Endothelial cell (in vitro differentiated cells): ENCODE results near the gene ANAPC16. TPM values are rescaled to one million over a fixed set of nuclear protein-coding genes. Genes with fewer than 3 reads are reported as not detected.

Experiments
- DNase-seq: peaks from one replicate; pipeline ENCODE4 v3.0.0; 2021; ENCODE audit warnings: low spot score
- H3K27ac Mint-ChIP-seq: one replicate; pipeline ENCODE4 v1.8.0; 2021; ENCODE audit warnings: mixed read lengths, inconsistent platforms; ENCODE audit not compliant: unreplicated experiment
- H3K27me3 Mint-ChIP-seq: one replicate; pipeline ENCODE4 v1.8.0; 2021; ENCODE audit warnings: mild to moderate bottlenecking, moderate library complexity, mixed read lengths, inconsistent platforms; ENCODE audit not compliant: unreplicated experiment
- H3K36me3 Mint-ChIP-seq: one replicate; pipeline ENCODE4 v1.8.0; 2021; ENCODE audit warnings: mild to moderate bottlenecking, low read depth, mixed read lengths, inconsistent platforms; ENCODE audit not compliant: unreplicated experiment
- H3K4me1 Mint-ChIP-seq: one replicate; pipeline ENCODE4 v1.8.0; 2021; ENCODE audit warnings: mild to moderate bottlenecking, mixed read lengths, inconsistent platforms; ENCODE audit not compliant: unreplicated experiment
- H3K4me3 Mint-ChIP-seq: one replicate; pipeline ENCODE4 v1.8.0; 2021; ENCODE audit warnings: mild to moderate bottlenecking, mixed read lengths, inconsistent platforms; ENCODE audit not compliant: unreplicated experiment
- H3K9me3 Mint-ChIP-seq: one replicate; pipeline ENCODE4 v1.8.0; 2021; ENCODE audit warnings: mixed read lengths, inconsistent platforms; ENCODE audit not compliant: unreplicated experiment
- CTCF ChIP-seq: fragments of 200-600 bp; sonication (generic); IDR thresholded peaks from one replicate; pipeline ENCODE4 v1.5.0; 2021; ENCODE audit warnings: antibody characterized with exemption; ENCODE audit not compliant: unreplicated experiment
- total RNA-seq: library from RNA; stranded (reverse); fragmentation: NEBNext Ultra II Directional; extraction: Animal tissue kit (Norgen Biotek cat#: 25700); gene quantifications from one replicate; pipeline ENCODE4 v1.2.1, GENCODE V29; 2021; ENCODE audit not compliant: unreplicated experiment

Gene ANAPC16
- total RNA-seq, 1 donor from 2014 or later = 56.7 TPM

GRCh38 chr10:72260976-72261783 is 45.4 kb downstream of the ANAPC16 start:
- no peak overlapping the region for H3K27ac Mint-ChIP-seq
- peaks cover 3% of the 10 kb centered on the region for H3K27me3 Mint-ChIP-seq
- peaks cover 22% of the 10 kb centered on the region for H3K4me1 Mint-ChIP-seq
- peak; percentile 19 for DNase-seq
- H3K36me3 Mint-ChIP-seq = no peaks in the 10 kb centered on the region
- H3K4me3 Mint-ChIP-seq = peak overlapping the region; percentile 85
- no peak for TF ChIP-seq CTCF
- no peaks in the 10 kb centered on the region for H3K9me3 Mint-ChIP-seq

GRCh38 chr10:72261784-72262404 is 46.1 kb downstream of the ANAPC16 start:
- Mint-ChIP-seq H3K36me3 (no peaks in the 10 kb centered on the region), H3K9me3 (no peaks in the 10 kb centered on the region), H3K4me1 (peaks cover 19% of the 10 kb centered on the region)

GRCh38 chr10:72263613-72264241 is 47.9 kb downstream of the ANAPC16 start:
- H3K4me3 Mint-ChIP-seq = no peak overlapping the region
- TF ChIP-seq CTCF = no peak
- no peaks in the 10 kb centered on the region for H3K36me3 Mint-ChIP-seq
- peaks cover 18% of the 10 kb centered on the region for H3K4me1 Mint-ChIP-seq
- no peak overlapping the region for H3K27ac Mint-ChIP-seq
- no peak for DNase-seq
- H3K9me3 Mint-ChIP-seq = no peaks in the 10 kb centered on the region
- peaks cover 1% of the 10 kb centered on the region for H3K27me3 Mint-ChIP-seq

More at GRCh38 chr10:72261784-72262404, 46.1 kb downstream of the ANAPC16 start:
- no peak for DNase-seq
- Mint-ChIP-seq H3K27ac (no peak overlapping the region), H3K4me3 (no peak overlapping the region), H3K27me3 (peaks cover 1% of the 10 kb centered on the region)
- TF ChIP-seq CTCF = no peak

- Mint-ChIP-seq H3K36me3 (no peaks in the 10 kb centered on the region), H3K4me1 (peaks cover 17% of the 10 kb centered on the region), H3K27ac (no peak overlapping the region), H3K9me3 (no peaks in the 10 kb centered on the region), H3K4me3 (no peak overlapping the region), H3K27me3 (peaks cover under 1% of the 10 kb centered on the region)
- no peak for DNase-seq
- no peak for TF ChIP-seq CTCF
These were observed 48.7 kb downstream of the ANAPC16 start for GRCh38 chr10:72264536-72264935.

- DNase-seq = no peak
- Mint-ChIP-seq H3K27me3 (peaks cover 3% of the 10 kb centered on the region), H3K27ac (no peak overlapping the region), H3K9me3 (no peaks in the 10 kb centered on the region), H3K4me3 (no peak overlapping the region), H3K4me1 (peaks cover 9% of the 10 kb centered on the region), H3K36me3 (no peaks in the 10 kb centered on the region)
- no peak for TF ChIP-seq CTCF
These were observed 49.7 kb downstream of the ANAPC16 start for GRCh38 chr10:72265508-72265907.
